Cerebellar nuclear complex (tissue), 1 donor: ENCODE measurements around the gene SEMA6A.

Source experiments
- DNase-seq, 2 experiments: peaks; one replicate each; lab custom pipeline; 2025; lab: John Stamatoyannopoulos, UW

The SEMA6A gene

GRCh38 chr5:116574367-116575325 is at the start of gene SEMA6A:
TSS of gene SEMA6A (minus strand) at chr5:116574823. CDS start at chr5:116504944, 69,879 bp downstream.
- DNase-seq: peak in 1 of 2 experiments; percentile 81

- DNase-seq: no peak
These were observed 47.9 kb upstream of the SEMA6A start for GRCh38 chr5:116622375-116623050.

GRCh38 chr5:116621599-116621998 is 47.0 kb upstream of the SEMA6A start:
- DNase-seq: no peak

GRCh38 chr5:116616876-116617275 is 42.3 kb upstream of the SEMA6A start:
- DNase-seq: no peak

- DNase-seq: no peak
These were observed 39.9 kb upstream of the SEMA6A start for GRCh38 chr5:116614603-116614920.

- no peak for DNase-seq
These were observed 38.8 kb upstream of the SEMA6A start for GRCh38 chr5:116613445-116613844.

- DNase-seq: no peak
These were observed 37.8 kb upstream of the SEMA6A start for GRCh38 chr5:116612431-116612830.

- DNase-seq: no peak
These were observed 30.9 kb upstream of the SEMA6A start for GRCh38 chr5:116605310-116606070.

- DNase-seq: no peak
These were observed 30.2 kb upstream of the SEMA6A start for GRCh38 chr5:116604805-116605204.

GRCh38 chr5:116600876-116601275 is 26.3 kb upstream of the SEMA6A start:
- DNase-seq: no peak

GRCh38 chr5:116598911-116599310 is 24.3 kb upstream of the SEMA6A start:
- DNase-seq: no peak

GRCh38 chr5:116595498-116595897 is 20.9 kb upstream of the SEMA6A start:
- no peak for DNase-seq

- DNase-seq: no peak
These were observed 18.7 kb upstream of the SEMA6A start for GRCh38 chr5:116593340-116593739.

GRCh38 chr5:116585227-116585626 is 10.6 kb upstream of the SEMA6A start:
- no peak for DNase-seq

- DNase-seq: no peak
These were observed 9.2 kb upstream of the SEMA6A start for GRCh38 chr5:116583862-116584222.

GRCh38 chr5:116583085-116583861 is 8.7 kb upstream of the SEMA6A start:
- no peak for DNase-seq

- DNase-seq: no peak
These were observed 7.3 kb upstream of the SEMA6A start for GRCh38 chr5:116581910-116582309.

- no peak for DNase-seq
These were observed 4.5 kb upstream of the SEMA6A start for GRCh38 chr5:116579144-116579543.

- DNase-seq: no peak
These were observed 4.1 kb upstream of the SEMA6A start for GRCh38 chr5:116578676-116579075.

GRCh38 chr5:116577064-116577788 is 2.6 kb upstream of the SEMA6A start:
- no peak for DNase-seq
